NT2/D1 (cell line): ENCODE data around the gene ENDOU.

ENCODE experiments used
- SUZ12 ChIP-seq: IDR thresholded peaks from 2 replicates; pipeline ENCODE4 v1.6.1; 2011; ENCODE audit not compliant: insufficient read length, insufficient read depth; ENCODE audit errors: extremely low read depth
- YY1 ChIP-seq: IDR thresholded peaks from 2 replicates; pipeline ENCODE4 v1.6.1; 2011; ENCODE audit not compliant: insufficient read length, insufficient read depth
- ZNF274 ChIP-seq: IDR thresholded peaks from 2 replicates; pipeline ENCODE4 v1.6.1; 2011; ENCODE audit warnings: mild to moderate bottlenecking, low read depth, low read length

- TF ChIP-seq ZNF274 = no peak
- TF ChIP-seq YY1 = no peak
- no peak for TF ChIP-seq SUZ12
Observed at GRCh38 chr12:47758584-47758833, 33.2 kb upstream of the ENDOU start.
